HepG2 (cell line): ENCODE results near the gene ABHD10. TPM values are rescaled to one million over a fixed set of nuclear protein-coding genes. Genes with fewer than 3 reads are reported as not detected.

Source experiments
- ATAC-seq: fragments of 200-7000 bp; cut with Tn5 transposase; 3 replicates; pipeline ENCODE4 v1.9.1; 2020; ENCODE audit warnings: mild to moderate bottlenecking, moderate library complexity
- BruUV-seq: library from RNA; stranded (reverse); fragments of 400-500 nt; replicated peaks from 2 replicates; lab custom pipeline; 2021; lab: Mats Ljungman, UMichigan
- CTCF ChIA-PET: fragments of 300-600 bp; formaldehyde crosslinking; extraction: SDS; loops from one replicate; lab custom pipeline; 2021; ENCODE audit warnings: low total read pairs, inconsistent platforms, low intra/inter-chr PET ratio; lab: Yijun Ruan, JAX
- POLR2A ChIA-PET: fragments of 350-600 bp; sonication (Branson Sonifier 250); formaldehyde crosslinking; loops from one replicate; lab custom pipeline; 2020; ENCODE audit warnings: antibody characterized with exemption, inconsistent platforms; lab: Yijun Ruan, JAX
- DNase-seq: peaks from one replicate; pipeline ENCODE4 v3.0.0-alpha.2; 2015; ENCODE audit warnings: low spot score
- FAIRE-seq: peaks from 3 replicates; lab custom pipeline; 2011; peaks lifted over from hg19 to GRCh38; lab: Jason Lieb, UNC
- H2AFZ ChIP-seq: one replicate; pipeline ENCODE4 v1.6.1; 2011; ENCODE audit warnings: low read length, inconsistent platforms
- H3K27ac ChIP-seq: fragments of 300-600 bp; 3 replicates; pipeline ENCODE4 v1.8.0; 2011; ENCODE audit warnings: mixed run types, mild to moderate bottlenecking, mixed read lengths, low read length, inconsistent platforms; ENCODE audit not compliant: insufficient read depth; ENCODE audit errors: extremely low read length
- H3K27me3 ChIP-seq, 2 experiments: fragments of 200-600 bp in 1 of 2; 2 replicates in 1 of 2; 3 replicates in 1 of 2; pipeline versions ENCODE4 v1.6.0 to v1.8.0; 2011; ENCODE audit warnings: low read length in 2 of 2, mild to moderate bottlenecking in 2 of 2, moderate library complexity in 2 of 2, inconsistent platforms in 1 of 2; ENCODE audit not compliant: insufficient read depth in 2 of 2, control insufficient read depth in 1 of 2
- H3K36me3 ChIP-seq, 2 experiments: fragments of 200-600 bp in 1 of 2; replicated peaks in 1 of 2; 2 replicates in 1 of 2; 3 replicates in 1 of 2; pipeline versions ENCODE4 v1.5.1 to v1.8.0; 2011; ENCODE audit warnings: low read length in 2 of 2, inconsistent platforms in 1 of 2; ENCODE audit not compliant: insufficient read depth in 2 of 2, control insufficient read depth in 1 of 2
- H3K4me1 ChIP-seq: 2 replicates; pipeline ENCODE4 v1.5.1; 2012; ENCODE audit warnings: low read length, inconsistent platforms; ENCODE audit not compliant: insufficient read depth
- H3K4me2 ChIP-seq: 2 replicates; pipeline ENCODE4 v1.6.0; 2011; ENCODE audit warnings: low read depth, low read length, inconsistent platforms
- H3K4me3 ChIP-seq, 3 experiments: fragments of 200-600 bp in 1 of 3; sonication (generic), shearing (Covaris generic) in 1 of 3; replicated peaks in 1 of 3; 2 replicates each; pipeline ENCODE4 v1.5.1; 2011 to 2016; ENCODE audit warnings: low read length in 3 of 3, inconsistent platforms in 2 of 3, low read depth in 2 of 3, mild to moderate bottlenecking in 2 of 3, control low read depth in 1 of 3, mixed read lengths in 1 of 3; ENCODE audit not compliant: insufficient read depth in 1 of 3
- H3K79me2 ChIP-seq: one replicate; pipeline ENCODE4 v1.6.1; 2011; ENCODE audit warnings: low read length, inconsistent platforms; ENCODE audit not compliant: insufficient read depth
- H3K9ac ChIP-seq: 2 replicates; pipeline ENCODE4 v1.6.0; 2011; ENCODE audit warnings: mild to moderate bottlenecking, low read depth, low read length, inconsistent platforms; ENCODE audit not compliant: insufficient read depth
- H3K9me3 ChIP-seq: 2 replicates; pipeline ENCODE4 v1.5.1; 2012; ENCODE audit warnings: mild to moderate bottlenecking, low read length
- H4K20me1 ChIP-seq: 2 replicates; pipeline ENCODE4 v1.6.0; 2011; ENCODE audit warnings: inconsistent platforms, mild to moderate bottlenecking, low read length, moderate library complexity; ENCODE audit not compliant: insufficient read depth
- ATF7 ChIP-seq, 2 experiments: fragments of 450-650 bp in 1 of 2; sonication (generic) in 1 of 2; formaldehyde crosslinking in 1 of 2; IDR thresholded peaks; 2 replicates each; pipeline versions ENCODE4 v1.4.0 to v1.6.1; 2016 to 2020; ENCODE audit warnings: antibody characterized with exemption in 1 of 2, mild to moderate bottlenecking in 1 of 2, missing genetic modification reagents in 1 of 2
- CREB1 ChIP-seq, 2 experiments: fragments of 450-650 bp in 1 of 2; IDR thresholded peaks; 2 replicates each; pipeline ENCODE4 v1.6.1; 2016 to 2017; ENCODE audit warnings: control low read depth in 1 of 2, mild to moderate bottlenecking in 1 of 2, missing compliant biosample characterization in 1 of 2, missing genetic modification characterization in 1 of 2
- HNRNPLL ChIP-seq: fragments of 200-400 bp; formaldehyde crosslinking; IDR thresholded peaks from 2 replicates; pipeline ENCODE4 v1.6.1; 2017; ENCODE audit warnings: mild to moderate bottlenecking, low read depth, low read length; ENCODE audit not compliant: poor library complexity, severe bottlenecking
- KDM1A ChIP-seq: IDR thresholded peaks from 2 replicates; pipeline ENCODE4 v1.6.1; 2016; ENCODE audit warnings: missing compliant biosample characterization
- KLF11 ChIP-seq: IDR thresholded peaks from 2 replicates; pipeline ENCODE4 v1.6.1; 2016; ENCODE audit warnings: missing compliant biosample characterization
- KMT2B ChIP-seq: IDR thresholded peaks from 2 replicates; pipeline ENCODE4 v1.6.1; 2016; ENCODE audit warnings: missing genetic modification reagents, missing compliant biosample characterization
- ZNF20 ChIP-seq: sonication (generic); formaldehyde crosslinking; IDR thresholded peaks from 2 replicates; pipeline ENCODE4 v1.4.0; 2020; ENCODE audit warnings: mild to moderate bottlenecking, moderate library complexity, missing genetic modification reagents
- ZNF230 ChIP-seq: sonication (generic); formaldehyde crosslinking; IDR thresholded peaks from 2 replicates; pipeline ENCODE4 v1.4.0; 2020; ENCODE audit warnings: mild to moderate bottlenecking, missing genetic modification reagents
- ZNF576 ChIP-seq: sonication (generic); formaldehyde crosslinking; IDR thresholded peaks from 2 replicates; pipeline ENCODE4 v1.4.0; 2020; ENCODE audit warnings: mild to moderate bottlenecking, missing genetic modification reagents
- WGBS: methylation state at CpG from one replicate; pipeline ENCODE4 v1.1.6; 2017; ENCODE audit warnings: low lambda C conversion rate; 5-methylcytosine and 5-hydroxymethylcytosine counted together
- in situ Hi-C: cut with HindIII; loops from 2 replicates; pipeline ENCODE4 v1.10.0; 2017; ENCODE audit warnings: low pct_unique_long_range_greater_than_20kb; ENCODE audit not compliant: extremely low pct_ligation_motif_present
- intact Hi-C: fragments of 100-400 bp; cut with micrococcal nuclease; formaldehyde crosslinking; loops from one replicate; pipeline ENCODE4 v1.10.0; 2022; ENCODE audit not compliant: unreplicated experiment
- polyA plus RNA-seq, 8 experiments: library from polyadenylated mRNA; depleted of rRNA in 3 of 8; stranded (reverse) in 7 of 8; unstranded in 1 of 8; fragments of >200 nt; fragmentation: Illumina TruSeq in 4 of 8; extraction: Trizol in 4 of 8; gene quantifications; 2 replicates each; pipeline versions ENCODE4 v1.2.1 to v1.2.3, GENCODE V29; 2011 to 2016; ENCODE audit warnings: low read depth in 4 of 8, missing spikeins in 1 of 8, mixed read lengths in 1 of 8; ENCODE audit not compliant: insufficient read depth in 1 of 8
- total RNA-seq, 5 experiments: library from RNA; depleted of rRNA; stranded (reverse); fragments of >200 nt; fragmentation: Illumina TruSeq; extraction: Trizol; gene quantifications; 2 replicates each; pipeline ENCODE4 v1.2.3, GENCODE V29; 2016; ENCODE audit warnings: low read depth in 1 of 5

Gene ABHD10
- total and polyA plus RNA-seq, 2 of the 13 experiments (the other 11 are each of a cell fraction or from before 2014, with no cell fraction given), result 22.8 to 50.2 TPM

DNA sequence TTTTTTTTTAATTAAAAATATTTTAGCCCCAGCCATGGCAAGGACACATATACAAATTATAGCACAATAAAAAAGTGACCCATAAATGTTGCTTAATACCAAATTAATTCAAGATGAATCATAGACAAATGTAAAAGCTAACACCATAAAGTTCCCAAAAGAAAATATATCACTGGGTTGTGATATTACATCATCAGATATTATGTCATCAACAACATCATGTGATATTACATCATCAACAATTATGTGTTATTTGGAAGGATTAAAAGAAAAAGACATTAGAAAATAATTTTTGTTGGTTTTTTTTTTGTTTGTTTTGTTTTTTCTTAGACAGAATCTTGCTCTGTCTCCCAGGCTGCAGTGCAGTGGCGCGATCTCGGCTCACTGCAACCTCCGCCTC lies 34.5 kb upstream of the ABHD10 start (continued):
- peak; percentile 94 for TF ChIP-seq ATF7 (IDR thresholded peaks at IDR 0.05)
- TF ChIP-seq ATF7 (CRISPR knock-in tag; IDR thresholded peaks at IDR 0.05), result no peak
- TF ChIP-seq ZNF20 (CRISPR knock-in tag), result no peak
- no peak for TF ChIP-seq KMT2B (CRISPR knock-in tag)
- TF ChIP-seq CREB1 (IDR thresholded peaks at IDR 0.05), result peak; percentile 77
- no peak for TF ChIP-seq CREB1 (CRISPR knock-in tag; IDR thresholded peaks at IDR 0.05)
- no peak for TF ChIP-seq ZNF230

DNA sequence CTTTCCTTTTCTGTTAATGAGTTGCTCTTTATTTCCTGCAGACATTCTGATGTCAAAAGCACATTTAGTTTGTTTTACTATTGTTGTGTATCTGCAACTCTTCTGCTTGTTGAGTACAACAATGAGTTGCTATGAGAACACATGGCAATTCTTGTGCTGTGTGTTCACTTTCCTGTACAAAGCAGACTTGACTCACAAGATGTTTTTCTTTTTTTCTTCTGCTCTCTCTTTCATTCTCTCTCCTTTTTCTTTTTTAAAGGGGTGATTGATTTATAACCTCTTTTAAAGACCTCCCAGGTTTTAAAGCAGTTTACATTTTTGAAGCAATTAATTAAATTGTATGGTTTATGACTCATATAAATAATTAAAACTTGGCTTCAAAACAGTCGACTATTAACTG lies 31.6 kb upstream of the ABHD10 start:
- WGBS, result 84% methylated on average over 1 of the region's 1 CpG

More for the DNA sequence above, 31.6 kb upstream of the ABHD10 start:
- Histone ChIP-seq H3K4me1 (no peaks in the 10 kb centered on the region), H3K79me2 (no peaks in the 10 kb centered on the region), H3K9me3 (no peaks in the 10 kb centered on the region), H3K4me3 (no peak overlapping the region), H3K4me2 (no peak overlapping the region), H3K27ac (no peak overlapping the region), H3K9ac (no peak overlapping the region), H2AFZ (no peak overlapping the region), H4K20me1 (no peaks in the 10 kb centered on the region), H3K36me3 (peaks cover 6 to 7% of the 10 kb centered on the region in 2 experiments; a peak in 2 of 5 replicates), H3K27me3 (no peaks in the 10 kb centered on the region)
- intact Hi-C loops (no loop called here), in situ Hi-C loops (no loop called here)
- ChIA-PET CTCF (no interaction called here), POLR2A (no interaction called here)
- no peak for TF ChIP-seq HNRNPLL
- no peak for TF ChIP-seq KDM1A (CRISPR knock-in tag)
- no peak for TF ChIP-seq KLF11 (CRISPR knock-in tag)
- TF ChIP-seq ZNF576 (CRISPR knock-in tag), result no peak
- ATAC-seq (no peak), DNase-seq (no peak), FAIRE-seq (no peak)
- no TSS peak for BruUV-seq
